GM18517 (cell line): ENCODE measurements around the gene LRRC43.

Experiments used
- ATAC-seq: cut with Tn5 transposase; IDR thresholded peaks from one replicate; pipeline ENCODE4 v1.9.1; 2021; ENCODE audit warnings: mild to moderate bottlenecking, moderate library complexity; ENCODE audit not compliant: unreplicated experiment

The LRRC43 gene

DNA sequence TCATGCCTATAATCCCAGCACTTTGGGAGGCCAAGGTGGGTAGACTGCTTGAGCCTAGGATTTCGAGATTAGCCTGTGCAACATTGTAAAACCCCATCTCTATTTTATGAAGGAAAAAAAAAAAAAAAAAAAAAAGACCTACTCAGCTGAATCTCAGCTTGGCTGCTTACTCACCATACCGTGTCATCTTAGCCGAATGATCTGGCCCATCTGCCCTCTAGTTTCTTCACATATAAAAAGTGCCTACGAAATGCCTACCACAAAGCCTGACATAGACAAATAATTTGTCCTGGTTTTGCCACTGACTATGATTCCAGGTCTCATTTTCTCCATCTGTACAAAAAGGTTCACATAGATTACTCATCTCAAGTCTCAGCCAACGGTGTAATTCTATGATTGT, 32.8 kb downstream of the LRRC43 start:
- ATAC-seq, result no peak

DNA sequence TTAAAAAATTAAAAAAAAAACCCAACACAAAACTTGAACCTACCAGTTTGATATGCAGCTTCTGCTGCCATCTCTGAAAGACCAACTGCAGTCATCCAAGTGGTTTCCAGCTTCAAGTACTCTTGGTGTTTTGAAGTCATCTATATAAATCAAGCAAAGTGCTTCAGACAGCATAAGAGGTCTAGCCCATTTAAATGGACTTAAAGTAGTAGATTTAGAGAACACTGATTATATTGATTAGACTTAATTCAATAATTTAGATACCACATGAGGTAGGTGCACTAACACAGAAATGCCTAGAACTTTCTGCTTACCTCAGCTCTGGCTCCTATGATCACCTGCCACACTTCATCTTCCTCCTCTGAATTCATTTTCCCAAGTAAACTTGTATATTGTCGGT, 33.5 kb downstream of the LRRC43 start:
- no peak for ATAC-seq

- ATAC-seq, result peak; percentile 88
Observed at GRCh38 chr12:122225683-122226365, 42.9 kb downstream of the LRRC43 start, which contains the start of gene DIABLO. Gene DIABLO, minus strand, starts transcription at chr12:122226052. Its CDS starts 38 bp downstream, at chr12:122226014.

- ATAC-seq, result no peak
Observed at GRCh38 chr12:122226366-122227125, 43.6 kb downstream of the LRRC43 start.

- ATAC-seq, result no peak
Observed at GRCh38 chr12:122227341-122227740, 44.4 kb downstream of the LRRC43 start.

GRCh38 chr12:122228092-122228491, 45.2 kb downstream of the LRRC43 start:
- ATAC-seq, result no peak

DNA sequence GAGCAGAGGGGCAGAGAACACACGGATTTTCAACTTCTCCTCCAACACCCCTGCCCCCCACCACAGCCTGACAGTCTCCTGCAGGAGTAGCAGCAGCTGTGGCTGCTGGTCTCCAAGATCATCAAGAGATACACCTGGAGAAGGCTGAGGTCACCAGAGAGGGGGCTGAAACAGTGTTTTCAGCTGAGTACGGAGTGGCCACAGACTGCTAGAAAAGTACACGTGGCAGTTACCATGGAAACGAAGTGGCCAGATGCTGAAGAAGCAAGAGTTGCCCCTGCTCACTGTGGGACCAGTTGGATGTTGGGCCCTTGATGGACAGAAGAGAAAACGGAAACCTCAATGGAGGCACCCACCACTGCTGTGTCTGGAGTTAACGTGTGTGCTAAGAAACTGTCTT, 47.9 kb downstream of the LRRC43 start:
- ATAC-seq, result no peak

- ATAC-seq, result no peak
Observed at GRCh38 chr12:122232691-122233090, 49.8 kb downstream of the LRRC43 start.

DNA sequence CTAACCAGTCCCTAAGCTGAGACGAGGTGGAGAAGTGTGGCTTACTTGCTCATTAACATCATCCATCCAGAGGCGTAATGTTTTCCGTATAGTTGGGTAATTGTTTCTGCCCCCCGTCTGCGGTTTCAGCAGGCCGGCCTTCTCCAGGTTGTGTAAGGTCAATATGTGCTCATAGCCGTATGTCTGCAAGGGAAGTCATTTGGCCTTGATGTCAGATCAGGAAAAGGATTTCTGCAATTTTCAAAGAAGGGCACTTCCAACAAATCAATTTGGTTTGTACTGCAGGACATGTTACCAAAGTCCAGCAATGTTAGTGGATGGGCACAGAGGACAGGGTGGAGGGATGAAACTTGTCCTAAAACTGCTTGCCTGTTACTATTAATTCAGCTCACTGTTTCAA, 52.8 kb downstream of the LRRC43 start:
- ATAC-seq, result no peak

DNA sequence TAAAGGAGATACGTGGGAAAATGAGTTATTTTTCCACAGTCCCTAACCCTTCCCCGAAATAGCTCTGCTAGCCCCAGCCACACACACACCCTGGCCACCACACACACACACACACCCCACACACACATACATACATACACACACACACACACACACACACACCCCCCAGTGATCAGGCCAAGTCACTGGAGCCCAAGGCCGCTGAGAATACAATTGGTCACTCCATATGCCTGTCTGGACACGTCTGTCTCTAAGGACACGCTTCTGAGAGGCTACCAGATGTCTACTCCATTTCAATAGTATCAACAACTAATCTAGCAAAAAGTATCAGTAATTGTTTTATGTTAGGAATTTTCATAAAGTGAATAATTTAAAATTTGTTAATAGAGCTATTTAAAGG, 55.9 kb downstream of the LRRC43 start:
- no peak for ATAC-seq

- no peak for ATAC-seq
Observed at GRCh38 chr12:122243965-122244364, 61.0 kb downstream of the LRRC43 start.

DNA sequence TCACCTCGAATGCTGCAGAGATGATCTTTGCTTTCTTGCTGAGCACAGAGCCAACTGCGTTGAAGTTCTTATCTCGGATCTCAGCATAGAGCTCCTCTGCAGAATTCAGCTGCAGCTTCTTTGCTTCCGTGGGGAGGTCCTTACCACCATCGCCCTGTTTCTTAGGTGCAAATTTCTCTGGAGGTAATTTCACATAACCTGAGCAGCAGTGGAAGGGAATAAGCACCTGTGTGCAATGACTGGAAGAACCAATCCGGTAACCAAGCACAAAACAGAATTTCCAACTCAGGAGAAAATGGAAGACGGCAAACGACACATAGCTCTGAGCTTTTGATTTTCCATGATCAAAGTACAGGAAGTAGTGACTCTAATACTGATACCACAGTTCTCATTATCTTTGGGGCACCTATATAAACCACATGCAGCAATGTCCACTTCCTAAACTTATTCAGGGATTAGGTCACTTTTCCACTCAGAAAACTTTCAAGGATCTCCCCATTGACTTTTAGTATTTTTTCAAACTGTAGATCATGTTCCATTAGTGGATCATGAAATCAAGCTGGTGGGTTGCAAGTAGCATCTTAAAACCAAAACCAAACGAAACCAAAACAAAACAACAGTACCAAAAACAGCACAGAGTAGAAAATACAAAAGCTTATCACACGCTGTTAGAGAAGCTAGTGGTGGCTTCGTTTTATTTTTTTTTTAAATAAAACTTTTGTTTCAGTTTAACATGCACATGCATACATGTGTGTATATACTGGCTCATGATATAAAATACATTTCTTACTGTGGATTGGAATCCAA, 61.8 kb downstream of the LRRC43 start:
- no peak for ATAC-seq

- no peak for ATAC-seq
Observed at GRCh38 chr12:122245553-122245952, 62.6 kb downstream of the LRRC43 start.

DNA sequence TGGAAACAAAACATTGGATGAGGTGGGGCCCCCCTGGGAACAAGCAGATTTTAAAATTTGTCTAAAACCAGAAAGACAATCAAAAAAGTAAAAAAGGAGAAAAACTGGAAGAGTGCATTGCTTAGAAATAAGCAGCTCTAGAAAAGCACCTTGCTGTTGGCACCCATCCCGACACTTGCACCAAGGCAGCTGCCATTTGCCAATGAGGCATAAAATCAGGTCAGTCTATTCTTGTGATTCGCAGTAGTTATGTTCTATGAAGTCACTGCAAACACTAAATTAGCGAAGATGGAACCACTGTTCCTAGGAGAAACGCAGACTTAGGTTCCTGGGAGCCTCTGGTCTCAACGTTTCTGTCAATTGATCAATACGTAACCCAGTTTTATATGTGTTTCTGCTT, 67.1 kb downstream of the LRRC43 start:
- ATAC-seq, result no peak

- ATAC-seq, result no peak
Observed at GRCh38 chr12:122250536-122250935, 67.6 kb downstream of the LRRC43 start.
